GM12801 (cell line): ENCODE results near the gene TUBB4B.

ENCODE experiments used
- CTCF ChIP-seq: IDR thresholded peaks from one replicate; pipeline ENCODE4 v1.5.1; 2011; ENCODE audit warnings: control low read depth; ENCODE audit not compliant: insufficient read length; ENCODE audit errors: extremely low read depth

The TUBB4B gene

DNA sequence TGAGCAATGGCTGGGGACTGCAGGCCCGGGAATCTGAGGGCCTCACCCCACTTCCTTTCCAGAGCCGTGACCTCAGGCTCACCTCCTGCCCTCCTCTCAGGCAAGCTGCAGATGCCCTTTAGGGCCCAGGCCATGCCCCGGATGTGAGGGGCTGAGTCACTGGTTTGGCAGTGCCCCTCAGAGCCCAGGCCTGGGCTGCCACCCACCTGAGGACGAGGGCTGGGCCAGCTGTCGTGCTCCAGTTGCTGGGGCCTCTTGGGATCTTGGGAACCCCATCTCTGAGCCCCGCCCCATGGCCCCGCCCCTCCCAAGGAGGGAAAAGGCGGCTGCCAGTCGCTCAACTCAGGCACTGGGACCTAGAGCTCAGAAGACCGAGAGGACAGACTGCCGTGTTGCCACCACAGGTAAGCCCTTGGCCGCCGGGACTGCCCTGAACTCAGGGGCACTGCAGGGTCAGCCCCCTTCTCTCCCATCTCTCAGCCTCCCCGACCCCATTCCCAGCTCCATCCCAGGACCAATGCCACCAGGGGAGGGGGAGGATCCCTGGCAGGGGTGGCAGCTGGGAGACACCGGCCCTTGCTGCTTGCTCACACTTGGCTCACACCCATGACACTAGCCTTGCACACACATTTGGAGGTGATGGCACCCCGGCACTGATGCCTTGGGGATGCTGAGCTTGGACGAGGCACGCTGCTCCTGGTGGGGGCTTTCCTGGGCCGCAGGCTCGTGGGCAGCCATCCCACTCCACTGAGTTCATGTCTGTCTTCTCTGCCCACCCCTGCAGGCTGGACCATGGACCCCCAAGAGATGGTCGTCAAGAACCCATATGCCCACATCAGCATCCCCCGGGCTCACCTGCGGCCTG is 16.0 kb upstream of the TUBB4B start, which contains the start of gene CYSRT1:
CYSRT1 (plus strand) TSS at position 345 of the 865 bp plus-strand sequence; CDS start at position 793, 448 bp downstream.
- TF ChIP-seq CTCF, result no peak

- TF ChIP-seq CTCF, result no peak
Observed at GRCh38 chr9:137225699-137226331, 15.3 kb upstream of the TUBB4B start.

GRCh38 chr9:137226338-137227053 is 14.6 kb upstream of the TUBB4B start:
- TF ChIP-seq CTCF, result no peak

GRCh38 chr9:137227054-137227852 is 13.8 kb upstream of the TUBB4B start, which contains the start of gene RNF224:
Gene RNF224, plus strand, starts transcription at chr9:137227502. Its CDS starts 834 bp downstream, at chr9:137228336.
- no peak for TF ChIP-seq CTCF

DNA sequence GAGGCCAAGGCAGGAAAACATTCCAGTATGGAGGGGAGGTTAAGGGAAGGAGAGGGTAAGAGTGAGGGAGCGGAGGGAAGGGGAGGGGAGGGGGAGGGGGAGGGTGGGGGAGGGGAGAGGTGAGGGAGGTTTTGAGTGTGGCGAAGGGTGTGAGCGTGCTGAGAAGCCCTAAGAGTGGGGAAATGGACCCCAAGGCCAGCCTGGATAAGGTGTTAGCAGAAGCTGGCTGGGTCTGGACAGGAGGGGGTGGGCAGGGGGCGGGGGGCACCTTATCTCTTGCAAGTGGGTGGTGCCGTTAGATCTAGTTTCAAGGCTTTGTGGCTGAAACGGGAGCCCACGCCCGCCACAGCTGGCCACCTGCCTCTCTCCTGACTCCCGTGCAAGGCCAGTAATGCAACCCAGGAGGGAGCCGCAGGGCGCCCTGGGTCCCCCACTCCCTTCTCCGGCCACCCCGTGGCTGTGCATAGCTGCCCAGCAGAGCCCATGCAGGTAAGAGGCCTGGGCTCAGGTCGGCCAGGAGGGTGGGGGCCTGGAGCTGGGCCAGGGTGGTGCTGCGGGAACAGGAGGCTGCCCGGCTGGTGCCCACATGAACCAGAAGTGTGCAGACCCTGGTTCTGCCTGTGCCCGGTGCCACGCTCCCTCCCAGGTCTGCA is 13.1 kb upstream of the TUBB4B start:
- no peak for TF ChIP-seq CTCF

DNA sequence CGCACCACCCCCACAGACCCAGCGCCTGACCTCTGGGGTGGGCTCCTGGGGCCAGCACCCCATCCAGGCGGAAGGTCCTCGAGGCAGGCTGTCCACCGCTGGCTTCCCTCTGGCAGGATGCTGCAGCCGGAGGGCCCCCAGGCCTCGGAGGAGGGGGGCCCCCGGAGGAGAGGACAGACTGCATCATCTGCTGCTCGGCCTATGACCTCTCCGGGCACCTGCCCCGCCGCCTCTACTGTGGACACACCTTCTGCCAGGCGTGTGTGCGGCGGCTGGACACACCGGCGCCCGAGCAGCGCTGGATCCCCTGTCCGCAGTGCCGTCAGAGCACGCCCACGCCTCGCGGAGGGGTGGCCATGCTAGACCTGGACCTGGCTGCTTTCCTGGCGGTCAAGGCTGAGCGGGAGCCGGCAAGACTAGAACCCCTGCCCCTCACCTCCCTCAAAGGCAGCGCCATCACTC is 12.6 kb upstream of the TUBB4B start:
- TF ChIP-seq CTCF, result no peak
